Lung (tissue), 12 donors: ENCODE measurements around the gene EGF. TPM values are rescaled to one million over a fixed set of nuclear protein-coding genes. Genes with fewer than 3 reads are reported as not detected.

ENCODE experiments used
- ATAC-seq: fragments of 200-7000 bp; cut with Tn5 transposase; one replicate; pipeline ENCODE4 v1.9.1; 2020; ENCODE audit warnings: moderate number of reproducible peaks; ENCODE audit not compliant: insufficient read depth, low FRiP score
- DNase-seq, 3 donors: peaks; one replicate each; pipeline ENCODE4 v3.0.0-alpha.2; 2013 to 2017
- H3K27ac ChIP-seq, 2 donors: one replicate each; pipeline ENCODE4 v1.5.1; 2013; ENCODE audit warnings: mild to moderate bottlenecking in 2 of 2, moderate library complexity in 2 of 2, control low read depth in 1 of 2, inconsistent platforms in 1 of 2, low read depth in 1 of 2, low read length in 1 of 2
- H3K27me3 ChIP-seq, 3 donors: one replicate each; pipeline ENCODE4 v1.5.1; 2013; ENCODE audit warnings: low read length in 2 of 3; ENCODE audit not compliant: control insufficient read depth in 3 of 3, insufficient read depth in 3 of 3
- H3K36me3 ChIP-seq, 4 donors: one replicate each; pipeline ENCODE4 v1.5.1; 2013; ENCODE audit warnings: low read length in 4 of 4, mild to moderate bottlenecking in 1 of 4, moderate library complexity in 1 of 4; ENCODE audit not compliant: control insufficient read depth in 4 of 4, insufficient read depth in 4 of 4
- H3K4me1 ChIP-seq, 5 donors: one replicate each; pipeline ENCODE4 v1.5.1; 2013; ENCODE audit warnings: low read length in 5 of 5, mild to moderate bottlenecking in 2 of 5, moderate library complexity in 1 of 5; ENCODE audit not compliant: control insufficient read depth in 5 of 5, insufficient read depth in 5 of 5
- H3K4me3 ChIP-seq: one replicate; pipeline ENCODE4 v1.5.1; 2013; ENCODE audit warnings: mild to moderate bottlenecking, control low read depth, moderate library complexity
- H3K9ac ChIP-seq, 2 donors: one replicate each; pipeline ENCODE4 v1.5.1; 2013; ENCODE audit warnings: low read length in 2 of 2, control low read depth in 1 of 2; ENCODE audit not compliant: insufficient read depth in 1 of 2
- H3K9me3 ChIP-seq, 4 donors: one replicate each; pipeline ENCODE4 v1.5.1; 2013; ENCODE audit warnings: low read length in 3 of 4, mild to moderate bottlenecking in 1 of 4, moderate library complexity in 1 of 4; ENCODE audit not compliant: control insufficient read depth in 4 of 4, insufficient read depth in 3 of 4
- CTCF ChIP-seq: IDR thresholded peaks from 2 replicates; pipeline ENCODE4 v1.5.1; 2012; ENCODE audit warnings: mild to moderate bottlenecking; ENCODE audit errors: control extremely low read depth, extremely low read depth
- WGBS, 2 donors: extraction: QIAGEN DNeasy Blood & Tissue Kit; methylation state at CpG; one replicate each; pipeline ENCODE4 v1.1.7; 2013; 5-methylcytosine and 5-hydroxymethylcytosine counted together
- polyA plus RNA-seq, 2 donors: library from polyadenylated mRNA; stranded (reverse); fragments of 200-250 nt; gene quantifications; one replicate each; pipeline ENCODE4 v1.2.1, GENCODE V29; 2013
- total RNA-seq, 2 donors: library from RNA; depleted of rRNA in 1 of 2; stranded (reverse); fragments of >200 nt in 1 of 2; gene quantifications; one replicate each; pipeline ENCODE4 v1.2.1, GENCODE V29; 2014 to 2021
- donor health status: control.
- donor health status: control.
- donor health status: Bipolar disorder and iron deficiency.
- donor health status: healthy.
- donor health status: DM: yes; HTN: yes; CAD: no.

EGF gene
- total and polyA plus RNA-seq, 4 donors, result 0.75 to 2.6 (median 1.5) TPM

- Histone ChIP-seq H3K36me3 (no peaks in the 10 kb centered on the region), H3K9ac (no peak overlapping the region), H3K9me3 (no peaks in the 10 kb centered on the region), H3K27ac (no peak overlapping the region), H3K4me3 (no peak overlapping the region), H3K4me1 (no peaks in the 10 kb centered on the region), H3K27me3 (peaks cover 0 to 6% (median 4%) of the 10 kb centered on the region in 3 donors)
- no peak for TF ChIP-seq CTCF
- ATAC-seq, result no peak
- no peak for DNase-seq
- WGBS, 2 donors, result 68 to 70% methylated on average over 4 of the region's 4 CpGs
Measured at GRCh38 chr4:109993116-109993515, 80.4 kb downstream of the EGF start.

GRCh38 chr4:109994415-109994827 lies 81.7 kb downstream of the EGF start:
- DNase-seq (no peak), ATAC-seq (no peak)
- Histone ChIP-seq H3K9me3 (no peaks in the 10 kb centered on the region), H3K4me1 (no peaks in the 10 kb centered on the region), H3K9ac (no peak overlapping the region), H3K4me3 (no peak overlapping the region), H3K36me3 (no peaks in the 10 kb centered on the region), H3K27ac (no peak overlapping the region), H3K27me3 (peaks cover 0 to 6% (median 4%) of the 10 kb centered on the region in 3 donors)
- WGBS, 2 donors, result 61 to 62% methylated on average over 4 of the region's 4 CpGs
- no peak for TF ChIP-seq CTCF

GRCh38 chr4:109996526-109996925 lies 83.8 kb downstream of the EGF start:
- Histone ChIP-seq H3K4me1 (no peaks in the 10 kb centered on the region), H3K27ac (no peak overlapping the region), H3K9me3 (no peaks in the 10 kb centered on the region), H3K4me3 (no peak overlapping the region), H3K27me3 (peaks cover 0 to 6% (median 4%) of the 10 kb centered on the region in 3 donors), H3K9ac (no peak overlapping the region), H3K36me3 (no peaks in the 10 kb centered on the region)
- 25 to 44% methylated on average over 3 of the region's 3 CpGs for WGBS, 2 donors
- no peak for ATAC-seq
- DNase-seq, result no peak
- TF ChIP-seq CTCF, result no peak

GRCh38 chr4:109998867-109999584 lies 86.3 kb downstream of the EGF start:
- H3K9ac ChIP-seq, result no peak overlapping the region
- ATAC-seq, result peak; percentile 71
- no peaks in the 10 kb centered on the region for H3K36me3 ChIP-seq
- peak in 2 of 3 donors; percentile 73 to 79 for DNase-seq
- no peak overlapping the region for H3K4me3 ChIP-seq
- H3K9me3 ChIP-seq, result no peaks in the 10 kb centered on the region
- peaks cover 0 to 6% (median 4%) of the 10 kb centered on the region in 3 donors for H3K27me3 ChIP-seq
- peak; percentile 72 for TF ChIP-seq CTCF
- no peaks in the 10 kb centered on the region for H3K4me1 ChIP-seq
- no peak overlapping the region for H3K27ac ChIP-seq
- 49 to 50% methylated on average over 3 of the region's 3 CpGs for WGBS, 2 donors
